GM21717 (cell line): Measurements from ENCODE around the gene CAMLG.
"Not testable (repeated sequence)": the region's sequence is repeated elsewhere in the genome, so short reads cannot be mapped to it uniquely, and the experiment has no call there.

Source experiments
- ATAC-seq: cut with Tn5 transposase; IDR thresholded peaks from one replicate; pipeline ENCODE4 v1.9.1; 2021; ENCODE audit warnings: mild to moderate bottlenecking, moderate library complexity; ENCODE audit not compliant: unreplicated experiment

Gene CAMLG

DNA sequence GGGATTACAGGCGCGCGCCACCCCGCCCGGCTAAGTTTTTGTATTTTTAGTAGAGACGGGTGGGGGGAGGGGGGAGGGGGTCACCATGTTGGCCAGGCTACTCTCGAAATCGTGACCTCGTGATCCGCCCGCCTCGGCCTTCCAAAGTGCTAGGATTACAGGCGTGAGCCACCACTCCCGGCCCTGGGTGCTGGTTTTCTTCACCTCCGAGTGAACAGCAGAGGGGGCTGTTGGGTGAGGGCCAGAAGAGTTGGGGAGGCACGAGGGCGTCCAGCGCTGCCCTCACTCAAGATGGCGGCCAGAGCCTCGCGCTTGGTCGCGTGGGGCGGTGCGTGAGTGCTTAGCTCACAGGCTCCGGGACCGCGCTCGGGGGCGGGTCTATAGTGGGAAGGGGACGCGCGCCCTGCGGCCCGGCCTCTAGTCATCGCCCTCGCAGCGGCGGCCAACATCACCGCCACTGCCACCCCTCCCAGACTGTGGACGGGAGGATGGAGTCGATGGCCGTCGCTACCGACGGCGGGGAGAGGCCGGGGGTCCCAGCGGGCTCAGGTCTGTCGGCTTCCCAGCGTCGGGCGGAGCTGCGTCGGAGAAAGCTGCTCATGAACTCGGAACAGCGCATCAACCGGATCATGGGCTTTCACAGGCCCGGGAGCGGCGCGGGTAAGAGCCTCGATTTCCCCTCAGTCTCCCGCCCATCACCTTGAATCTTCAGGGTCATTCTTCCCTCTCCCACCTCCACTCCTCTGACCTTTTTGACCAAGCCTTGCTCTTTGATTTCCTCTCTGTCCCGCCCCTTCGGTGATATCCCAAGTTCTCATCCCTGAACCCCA lies at the start of gene CAMLG:
CAMLG (plus strand) TSS at position 416 of the 830 bp plus-strand sequence; CDS start at position 489, 73 bp downstream.
- ATAC-seq = peak; percentile 94

DNA sequence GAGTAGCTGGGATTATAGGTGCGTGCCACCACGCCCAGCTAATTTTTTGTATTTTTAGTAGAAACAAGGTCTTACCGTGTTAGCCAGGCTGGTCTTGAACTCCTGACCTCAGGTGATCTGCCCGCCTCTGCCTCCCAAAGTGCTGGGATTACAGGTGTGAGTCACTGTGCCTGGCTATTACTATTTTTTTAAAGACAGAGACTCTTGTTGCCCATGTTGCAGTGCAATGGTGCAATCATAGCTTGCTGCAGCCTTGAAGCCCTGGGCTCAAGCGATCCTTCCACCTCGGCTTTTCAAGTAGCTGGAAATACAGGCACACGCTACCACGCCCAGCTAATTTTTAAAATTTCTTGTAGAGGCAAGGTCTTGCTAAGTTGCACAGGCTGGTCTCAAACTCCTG lies 48.2 kb upstream of the CAMLG start:
- not testable (repeated sequence) for ATAC-seq

GRCh38 chr5:134692722-134693121 lies 45.6 kb upstream of the CAMLG start:
- no peak for ATAC-seq

DNA sequence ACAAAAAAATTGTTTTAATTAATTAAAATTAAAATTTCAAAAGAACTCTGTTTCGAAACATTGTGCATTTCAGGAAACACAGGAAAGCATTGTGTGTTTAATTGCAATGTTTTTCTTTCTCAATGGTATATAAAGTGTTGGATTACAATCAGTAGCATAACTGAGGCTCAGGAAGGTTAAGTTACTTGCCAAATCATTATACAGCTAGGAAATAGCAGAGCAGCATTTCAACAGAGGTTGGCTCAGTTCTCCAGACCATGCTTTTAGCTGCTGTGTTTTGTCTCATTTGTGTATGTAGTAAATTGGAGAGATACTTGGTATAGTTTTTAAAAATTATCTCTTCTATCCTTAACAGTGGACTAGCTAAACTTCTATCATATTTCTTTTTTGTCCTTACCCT lies 30.0 kb upstream of the CAMLG start:
- ATAC-seq = no peak

- no peak for ATAC-seq
These were observed 24.2 kb upstream of the CAMLG start for GRCh38 chr5:134714120-134714519.

DNA sequence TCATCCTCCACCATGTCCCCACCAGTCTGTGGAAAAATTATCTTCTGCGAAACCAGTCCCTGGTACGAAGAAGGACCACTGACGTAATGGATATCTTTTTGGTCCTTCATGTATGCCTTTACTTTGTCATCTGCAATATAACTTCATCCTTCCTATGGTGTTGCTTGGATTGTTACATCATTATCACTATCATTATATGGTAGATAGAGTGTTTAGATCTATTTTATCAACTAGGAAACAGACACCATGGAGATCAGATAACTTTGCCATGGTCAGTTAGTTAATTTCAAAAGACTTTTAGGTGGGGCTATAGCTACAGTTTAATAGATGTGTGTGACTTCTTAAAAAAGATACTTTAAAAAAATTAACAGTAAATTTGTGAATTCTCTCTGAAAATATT lies 23.8 kb upstream of the CAMLG start:
- no peak for ATAC-seq

- not testable (repeated sequence) for ATAC-seq
These were observed 22.9 kb upstream of the CAMLG start for GRCh38 chr5:134715466-134715865.

- ATAC-seq = no peak
These were observed 13.5 kb upstream of the CAMLG start for GRCh38 chr5:134724872-134725271.

DNA sequence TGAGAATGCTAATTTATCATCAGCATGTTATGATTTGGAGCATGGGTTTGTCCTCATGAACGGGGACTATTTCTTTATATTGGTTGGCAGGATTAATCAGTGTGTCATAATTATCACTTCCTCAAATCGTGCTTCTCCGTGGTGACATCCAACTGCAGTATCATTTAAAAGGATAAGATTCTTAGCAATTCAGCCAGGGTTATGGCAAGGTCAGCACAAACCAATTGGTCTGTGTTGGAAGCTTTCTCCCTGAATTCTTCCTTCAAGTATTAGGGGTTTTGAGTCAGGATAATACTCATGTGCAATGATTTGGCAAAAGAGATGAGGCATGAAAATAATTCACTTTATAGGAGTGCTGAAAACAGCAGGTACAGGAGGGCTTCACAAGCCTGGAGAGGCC lies 5.5 kb upstream of the CAMLG start:
- no peak for ATAC-seq

- ATAC-seq = no peak
These were observed 3.1 kb upstream of the CAMLG start for GRCh38 chr5:134735243-134735642.

GRCh38 chr5:134736173-134736812 lies 2.1 kb upstream of the CAMLG start:
- no peak for ATAC-seq

DNA sequence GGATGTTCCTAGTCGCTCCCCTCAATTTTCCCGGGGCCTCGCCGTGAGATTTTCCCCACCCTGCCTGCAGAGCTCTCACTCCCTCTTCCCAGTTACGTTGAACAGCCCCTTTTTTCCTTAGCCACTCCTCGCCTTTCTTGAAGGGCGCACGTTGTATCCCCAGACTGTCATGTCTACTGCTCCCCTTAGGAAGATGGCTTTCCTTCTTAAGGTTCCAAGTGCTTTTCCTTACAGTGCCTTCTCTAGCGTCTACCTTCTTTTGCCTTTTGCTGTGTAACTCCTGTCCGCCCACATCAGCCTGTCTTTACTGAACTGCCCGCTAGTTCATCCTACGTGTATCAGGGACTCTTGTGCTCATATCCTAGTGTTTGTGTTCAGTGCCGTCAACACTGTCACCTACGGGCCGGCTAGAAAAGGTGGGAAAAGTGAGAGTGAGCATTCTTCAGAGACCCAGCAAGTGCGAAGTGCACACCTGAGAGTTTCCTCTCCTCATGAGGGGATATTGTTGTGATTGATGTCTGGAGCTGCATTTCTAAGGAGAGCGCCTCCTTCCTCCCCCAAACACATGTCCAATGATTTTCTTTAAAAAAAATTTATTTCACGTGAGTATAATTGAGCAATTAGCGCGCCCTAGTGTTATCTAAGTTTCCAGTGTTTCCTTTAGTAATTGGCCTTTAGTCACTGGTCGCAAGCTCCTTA lies 764 bp downstream of the CAMLG start:
- no peak for ATAC-seq

DNA sequence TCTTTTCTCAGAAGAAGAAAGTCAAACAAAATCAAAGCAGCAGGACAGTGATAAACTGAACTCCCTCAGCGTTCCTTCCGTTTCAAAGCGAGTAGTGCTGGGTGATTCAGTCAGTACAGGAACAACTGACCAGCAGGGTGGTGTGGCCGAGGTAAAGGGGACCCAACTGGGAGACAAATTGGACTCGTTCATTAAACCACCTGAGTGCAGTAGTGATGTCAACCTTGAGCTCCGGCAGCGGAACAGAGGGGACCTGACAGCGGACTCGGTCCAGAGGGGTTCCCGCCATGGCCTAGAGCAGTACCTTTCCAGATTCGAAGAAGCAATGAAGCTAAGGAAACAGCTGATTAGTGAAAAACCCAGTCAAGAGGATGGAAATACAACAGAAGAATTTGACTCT lies 2.7 kb downstream of the CAMLG start:
- no peak for ATAC-seq

DNA sequence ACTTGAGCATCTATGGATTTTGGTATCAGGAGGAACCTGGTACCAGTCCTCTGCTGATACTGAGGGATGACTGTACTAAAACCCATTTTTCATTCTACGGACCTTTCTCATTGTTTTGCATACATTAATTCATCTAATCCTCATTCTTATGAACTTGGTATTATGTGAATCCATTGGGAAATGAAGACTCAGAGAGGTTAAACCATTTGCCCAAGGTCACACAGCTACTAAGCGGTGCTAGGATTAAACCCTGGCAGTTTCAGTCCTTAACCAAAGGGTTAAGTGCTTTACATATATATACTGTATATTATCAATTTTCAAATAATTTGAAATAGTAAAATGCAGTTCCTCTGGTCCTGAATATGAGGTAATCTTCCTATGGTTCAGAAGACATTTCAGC lies 3.8 kb downstream of the CAMLG start:
- no peak for ATAC-seq

DNA sequence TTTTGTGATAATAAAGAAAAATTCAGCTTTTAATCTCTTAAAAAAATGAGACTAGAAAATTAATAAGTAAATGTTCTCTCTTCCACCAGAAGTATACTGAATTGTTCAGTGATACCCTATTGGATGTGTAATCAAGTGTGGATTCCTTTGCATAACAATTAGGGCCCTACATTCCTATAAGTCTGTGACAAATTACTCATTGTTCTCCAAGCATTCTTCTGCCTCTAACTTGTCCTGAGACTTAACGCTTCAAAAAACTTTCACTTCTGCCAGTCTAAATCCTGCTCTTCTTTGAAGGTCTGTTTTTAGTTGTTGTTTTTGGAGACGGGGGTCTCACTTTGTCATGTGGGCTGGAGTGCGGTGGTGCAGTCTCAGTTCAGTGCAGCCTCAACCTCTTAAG lies 11.1 kb downstream of the CAMLG start:
- no peak for ATAC-seq

DNA sequence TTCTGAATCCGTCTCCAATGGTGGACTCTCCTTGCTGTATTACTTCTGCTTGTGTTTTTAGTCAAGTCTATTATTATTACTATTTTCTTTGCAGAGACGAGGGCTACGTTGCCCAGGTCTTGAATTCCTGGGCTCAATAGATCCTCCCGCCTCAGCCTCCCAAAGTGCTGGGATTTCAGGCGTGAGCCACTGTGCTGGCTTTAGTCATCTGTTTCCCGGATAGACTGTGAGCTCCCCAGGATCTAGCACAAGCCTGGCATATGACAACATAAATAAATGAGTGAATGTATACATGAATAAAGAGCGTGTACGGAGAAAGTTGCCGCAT lies 19.8 kb downstream of the CAMLG start:
- peak; percentile 31 for ATAC-seq

DNA sequence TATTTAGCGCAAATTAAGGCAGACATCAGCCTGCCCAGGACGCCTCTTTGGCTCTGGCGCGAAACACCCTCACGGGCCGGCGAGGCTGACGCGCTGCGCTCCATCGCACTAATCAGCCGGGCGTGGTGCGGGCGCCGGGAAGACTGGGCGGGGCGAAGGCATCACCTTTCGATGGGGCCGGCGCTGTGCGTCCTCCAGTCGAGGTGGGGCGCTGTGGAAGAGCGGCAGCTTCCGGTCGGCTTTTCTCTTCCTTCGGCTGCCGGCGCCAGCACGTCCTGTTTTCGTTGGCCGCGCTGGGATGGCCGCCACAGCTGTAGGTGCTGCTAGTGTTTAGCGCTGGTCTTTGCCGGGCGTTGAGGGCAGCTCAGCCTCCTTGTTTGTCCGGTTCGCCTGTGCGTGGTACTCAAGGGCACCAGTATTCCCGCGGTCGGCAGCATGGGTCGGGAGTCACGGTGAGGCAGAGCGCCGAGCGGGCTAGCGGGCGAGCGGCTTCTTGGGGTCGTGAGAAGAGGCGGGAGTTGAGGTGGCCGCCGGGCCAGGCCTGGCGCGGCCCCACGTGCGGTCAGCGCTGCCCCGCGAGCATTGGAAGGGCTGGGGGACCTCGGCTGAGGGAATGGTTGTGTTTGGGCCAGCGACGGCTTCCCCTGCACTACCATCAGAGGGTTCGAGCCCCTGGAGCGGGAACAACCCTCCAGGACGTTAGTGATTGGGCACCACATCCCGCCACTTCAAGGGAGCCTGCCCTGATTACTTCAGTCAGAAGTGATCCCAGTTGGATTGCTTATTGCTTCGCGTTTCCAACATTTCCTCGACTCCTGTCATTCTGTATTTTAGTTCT lies 20.4 kb downstream of the CAMLG start, which contains the start of gene DDX46:
DDX46 (plus strand) TSS at position 276 of the 838 bp plus-strand sequence; CDS start at position 436, 160 bp downstream.
- peak; percentile 97 for ATAC-seq

DNA sequence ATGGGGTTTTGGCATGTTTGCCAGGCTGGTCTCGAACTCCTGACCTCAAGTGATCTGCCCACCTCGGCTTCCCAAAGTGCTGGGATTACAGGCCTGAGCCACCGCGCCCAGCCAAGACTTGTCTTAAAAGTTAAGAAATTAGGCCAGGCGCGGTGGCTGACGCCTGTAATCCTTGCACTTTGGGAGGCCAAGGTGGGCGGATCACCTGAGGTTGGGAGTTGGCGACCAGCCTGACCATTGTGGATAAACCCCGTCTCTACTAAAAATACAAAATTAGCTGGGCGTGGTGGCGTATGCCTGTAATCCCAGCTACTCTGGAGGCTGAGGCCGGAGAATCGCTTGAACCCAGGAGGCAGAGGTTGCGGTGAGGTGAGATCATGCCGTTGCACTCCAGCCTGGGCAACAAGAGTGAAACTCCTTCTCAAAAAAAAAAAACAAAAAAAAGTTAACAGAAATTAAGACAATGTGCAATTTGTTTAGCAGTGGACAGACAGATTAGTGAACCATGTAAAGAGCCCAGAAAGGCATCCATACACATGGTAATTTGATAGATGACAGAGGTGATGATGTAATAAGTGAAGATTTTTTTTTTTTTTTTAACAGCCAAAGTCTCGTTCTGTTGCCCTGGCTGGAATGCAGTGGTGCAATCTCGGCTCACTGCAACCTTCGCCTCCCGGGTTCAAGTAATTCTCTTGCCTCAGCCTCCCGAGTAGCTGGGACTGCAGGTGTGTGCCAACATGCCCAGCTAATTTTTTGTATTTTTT lies 29.4 kb downstream of the CAMLG start:
- not testable (repeated sequence) for ATAC-seq

GRCh38 chr5:134769206-134769605 lies 30.9 kb downstream of the CAMLG start:
- no peak for ATAC-seq

DNA sequence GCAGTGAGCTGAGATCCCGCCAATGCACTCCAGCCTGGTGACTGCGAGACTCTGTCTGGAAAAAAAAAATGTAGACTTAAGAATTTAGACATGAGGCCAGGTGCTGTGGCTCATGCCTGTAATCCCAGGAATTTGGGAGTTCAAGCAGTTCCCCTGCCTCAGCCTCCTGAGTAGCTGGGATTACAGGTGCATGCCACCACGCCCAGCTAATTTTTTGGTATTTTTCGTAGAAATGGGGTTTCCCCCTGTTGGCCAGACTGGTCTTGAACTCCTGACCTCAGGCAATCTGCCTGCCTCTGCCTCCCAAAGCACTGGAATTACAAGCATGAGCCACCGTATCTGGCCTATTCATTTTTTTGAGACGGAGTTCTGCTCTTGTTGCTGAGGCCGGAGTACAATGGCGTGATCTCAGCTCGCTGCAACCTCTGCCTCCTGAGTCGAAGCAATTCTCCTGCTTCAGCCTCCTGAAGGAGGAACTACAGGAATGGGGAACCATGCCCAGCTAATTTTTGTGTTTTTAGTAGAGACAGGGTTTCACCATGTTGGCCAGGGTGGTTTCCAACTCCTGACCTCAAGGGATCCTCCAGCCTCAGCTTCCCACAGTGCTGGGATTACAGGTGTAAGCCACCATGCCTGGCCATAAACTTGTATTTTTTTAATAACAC lies 34.2 kb downstream of the CAMLG start:
- no peak for ATAC-seq
